Skeletal muscle cell (primary cell): Measurements from ENCODE around the gene LMO4.

Experiments
- DNase-seq: peaks from one replicate; pipeline ENCODE4 v3.0.0-alpha.2; 2010; ENCODE audit warnings: low read depth
- H3K4me3 ChIP-seq: 2 replicates; pipeline ENCODE4 v1.5.1; 2011; ENCODE audit warnings: low read depth, mild to moderate bottlenecking, control low read depth, low read length, moderate library complexity

The LMO4 gene, protein sequence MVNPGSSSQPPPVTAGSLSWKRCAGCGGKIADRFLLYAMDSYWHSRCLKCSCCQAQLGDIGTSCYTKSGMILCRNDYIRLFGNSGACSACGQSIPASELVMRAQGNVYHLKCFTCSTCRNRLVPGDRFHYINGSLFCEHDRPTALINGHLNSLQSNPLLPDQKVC

DNA sequence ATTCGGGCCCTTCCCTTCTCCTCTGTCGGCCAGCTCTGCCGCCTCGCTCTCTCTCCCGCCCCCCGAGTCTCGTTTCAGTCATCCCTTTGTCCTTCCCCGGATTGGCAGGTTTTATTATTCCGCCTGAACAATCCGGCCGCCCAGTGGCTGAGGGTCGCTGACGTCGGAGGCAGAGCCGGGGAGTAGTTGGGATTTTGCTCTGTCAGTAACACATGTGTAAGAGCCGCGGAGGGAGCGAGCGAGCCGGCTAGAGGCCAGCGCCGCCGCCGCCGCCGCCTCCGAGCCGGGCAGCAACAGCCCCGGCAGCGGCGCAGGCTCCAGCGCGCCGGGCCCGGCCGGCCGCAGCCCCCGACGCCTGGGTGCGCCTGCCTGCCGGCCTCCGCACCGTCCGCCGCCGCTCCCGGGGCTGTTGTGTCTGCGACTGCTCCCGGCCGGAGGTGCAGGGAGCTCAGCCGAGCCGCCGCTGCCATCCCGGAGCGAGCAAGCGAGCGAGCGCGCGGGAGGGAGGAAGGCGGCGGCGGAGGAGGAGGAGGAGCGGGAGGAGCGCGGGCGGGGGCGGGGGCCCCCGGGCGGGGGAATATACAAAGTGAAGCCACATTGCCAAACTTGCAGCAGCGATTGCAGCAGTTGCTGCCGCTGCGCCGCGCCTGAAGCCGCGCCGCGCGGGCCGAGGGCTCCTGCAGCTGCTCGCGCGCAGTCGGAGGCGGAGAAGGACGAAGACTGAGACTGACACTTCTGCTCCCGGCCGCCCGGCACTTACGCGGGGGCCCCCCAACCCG, at the start of gene LMO4:
Gene LMO4, plus strand, starts transcription at position 609 of the 779 bp plus-strand sequence. CDS start 3,136 bp downstream, outside the sequence.
- H3K4me3 ChIP-seq, result peak within 1 kb of the TSS; percentile 70

DNA sequence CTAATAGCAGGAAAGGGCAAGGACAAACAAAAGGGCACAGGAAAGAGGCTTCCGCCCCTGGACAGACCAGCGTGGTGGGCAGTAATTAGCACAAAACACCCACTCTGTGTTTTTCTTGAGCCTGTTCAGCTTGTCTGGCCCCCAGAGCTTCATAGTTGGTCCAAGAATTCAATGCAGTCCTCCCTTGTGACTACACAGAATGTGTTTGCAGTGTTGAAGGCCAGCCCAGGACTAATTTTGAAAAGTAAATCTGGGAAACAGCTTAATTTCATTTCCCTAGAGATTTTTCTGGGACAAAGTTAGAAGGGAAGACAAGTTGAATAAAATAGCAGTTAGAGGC, 49.2 kb upstream of the LMO4 start:
- peak; percentile 45 for DNase-seq
- H3K4me3 ChIP-seq, result no peak overlapping the region

More for the DNA sequence above, at the start of gene LMO4:
- peak; percentile 95 for DNase-seq

DNA sequence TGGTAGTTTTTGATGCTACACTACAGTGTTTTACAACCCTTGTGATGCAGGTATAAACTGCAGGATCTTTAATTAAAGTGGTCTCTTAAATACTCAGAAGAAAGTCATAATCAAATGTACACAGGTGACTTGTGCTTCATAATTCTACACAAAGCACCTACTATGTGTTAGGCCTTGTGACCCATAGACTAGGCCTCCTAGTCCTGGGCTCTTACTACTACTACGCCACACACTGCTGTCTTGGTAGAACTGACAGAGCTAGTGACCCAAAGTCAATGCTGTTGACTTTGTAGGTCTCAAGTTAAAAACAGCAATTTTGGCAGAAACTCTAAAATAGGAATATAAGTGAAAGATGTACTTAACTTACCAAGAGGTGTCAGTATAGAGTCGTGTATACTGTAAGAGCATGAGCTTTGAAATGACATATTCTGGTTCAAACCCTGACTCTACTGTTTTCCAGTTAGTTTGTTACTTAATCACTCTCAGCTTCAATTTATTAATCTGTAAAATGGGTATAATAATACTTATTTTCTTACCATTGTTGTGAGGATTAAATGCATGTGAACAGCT, 48.6 kb upstream of the LMO4 start:
- H3K4me3 ChIP-seq, result no peak overlapping the region
- DNase-seq, result no peak

DNA sequence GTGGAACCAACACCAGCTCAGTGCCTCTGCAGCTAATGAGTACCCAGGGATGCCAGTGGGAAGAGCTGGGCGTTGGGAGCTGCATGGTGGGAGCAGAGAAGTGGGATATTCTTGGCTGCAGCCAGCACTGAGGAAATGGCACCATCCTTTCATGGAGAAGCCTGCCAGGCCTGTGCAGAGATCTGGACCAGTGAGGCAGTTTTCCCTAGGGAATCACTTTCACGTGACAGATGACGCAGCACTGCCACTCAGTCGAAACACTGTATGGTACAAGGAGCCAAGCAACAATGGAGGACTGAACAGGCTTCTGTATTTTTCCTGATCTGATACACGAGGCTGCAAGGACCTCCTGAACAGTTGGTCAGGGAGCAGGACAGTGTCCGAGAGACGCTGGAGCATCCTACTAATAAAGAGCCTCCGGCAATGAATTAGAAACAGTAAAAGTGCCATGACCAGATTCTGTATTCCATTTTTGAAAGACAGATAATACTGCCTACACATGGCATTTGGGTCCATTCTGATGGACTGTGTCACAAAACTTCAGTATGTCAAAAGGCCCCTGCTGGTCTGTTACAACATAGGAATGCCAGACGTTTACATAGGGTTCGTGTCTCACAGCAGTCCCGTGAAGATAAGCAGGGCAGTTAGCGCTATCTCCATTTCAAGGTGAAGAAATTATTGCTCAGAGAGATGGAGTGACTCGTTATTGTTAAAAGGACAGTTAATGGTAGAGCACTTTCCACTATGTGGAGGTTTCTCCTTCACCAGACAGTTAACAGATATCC, 44.0 kb upstream of the LMO4 start:
- no peak overlapping the region for H3K4me3 ChIP-seq
- no peak for DNase-seq

DNA sequence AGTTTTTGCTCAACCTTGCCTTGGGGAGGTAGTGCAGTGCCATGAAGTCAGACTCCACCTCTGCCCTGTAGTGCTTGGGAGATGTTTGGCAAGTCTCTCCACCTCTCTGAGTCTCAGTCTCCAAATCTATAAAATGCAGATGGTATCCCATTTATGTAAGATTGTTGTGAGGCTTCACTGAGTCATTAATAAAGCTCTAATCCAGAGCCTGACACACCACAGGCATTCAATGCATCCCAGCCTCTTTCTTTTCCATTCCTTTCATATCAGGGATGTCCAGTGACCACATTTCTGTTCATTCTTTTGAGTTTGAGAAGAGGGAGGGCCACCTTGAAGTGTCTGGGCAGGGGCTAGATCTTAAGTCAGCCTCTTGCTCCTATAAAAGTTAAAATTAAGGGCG, 37.6 kb upstream of the LMO4 start:
- no peak for DNase-seq
- no peak overlapping the region for H3K4me3 ChIP-seq

DNA sequence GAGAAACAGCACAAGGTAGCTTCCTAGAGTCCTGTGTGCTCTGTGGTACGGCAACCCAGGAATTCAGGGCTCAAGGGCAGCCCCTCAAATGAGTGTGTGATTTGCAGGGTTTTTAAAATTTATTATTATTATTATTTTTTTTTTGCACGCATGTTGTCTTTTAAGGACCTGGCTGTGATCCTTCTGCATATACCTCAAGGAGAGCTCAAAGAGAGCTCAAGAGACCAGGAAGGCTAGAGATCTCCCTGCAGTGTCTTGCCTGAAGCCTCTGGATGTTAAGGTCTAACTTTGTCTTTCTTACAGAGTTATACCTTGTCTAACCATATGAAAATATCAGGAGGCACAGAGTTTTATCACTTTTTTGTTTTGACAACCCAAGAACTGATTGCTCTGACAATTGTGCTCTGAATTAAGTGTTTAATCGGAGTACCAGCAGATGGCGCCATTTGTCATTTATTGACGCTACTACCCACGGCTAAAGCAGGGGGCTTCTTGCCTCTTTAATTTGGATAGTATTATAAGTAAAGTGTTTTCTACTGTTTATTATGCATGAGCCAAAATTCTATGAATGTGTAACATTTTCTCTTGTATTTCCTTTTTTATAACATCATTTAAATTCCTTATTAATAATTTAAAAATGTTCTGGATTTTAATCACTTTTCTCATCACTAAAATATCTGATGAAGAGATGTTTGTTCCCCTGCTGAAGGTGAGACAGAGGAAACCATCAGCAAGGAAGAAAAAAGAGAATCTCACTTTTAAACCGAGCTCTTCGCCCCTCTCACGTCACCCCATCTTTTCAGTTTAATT, 35.8 kb upstream of the LMO4 start:
- no peak overlapping the region for H3K4me3 ChIP-seq
- DNase-seq, result no peak

DNA sequence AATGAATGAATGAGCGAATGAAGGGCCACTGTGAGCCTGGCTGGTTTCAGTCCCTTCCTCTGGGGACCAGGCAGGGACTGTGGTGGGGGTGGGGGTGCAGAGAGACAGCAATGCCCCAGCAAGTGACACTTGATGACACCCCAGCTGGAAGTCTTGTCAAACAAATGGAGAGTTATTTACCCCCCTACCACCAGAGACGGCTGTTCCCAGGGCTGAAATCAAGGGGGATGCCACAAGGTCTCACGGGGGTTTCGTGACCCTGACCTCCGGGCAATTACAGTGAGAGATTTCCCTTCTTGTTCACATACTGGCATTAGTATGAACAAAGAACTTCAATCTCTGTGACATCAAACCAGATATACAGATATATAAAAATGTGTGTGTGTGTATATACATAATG, 34.0 kb upstream of the LMO4 start:
- no peak for DNase-seq
- H3K4me3 ChIP-seq, result no peak overlapping the region

DNA sequence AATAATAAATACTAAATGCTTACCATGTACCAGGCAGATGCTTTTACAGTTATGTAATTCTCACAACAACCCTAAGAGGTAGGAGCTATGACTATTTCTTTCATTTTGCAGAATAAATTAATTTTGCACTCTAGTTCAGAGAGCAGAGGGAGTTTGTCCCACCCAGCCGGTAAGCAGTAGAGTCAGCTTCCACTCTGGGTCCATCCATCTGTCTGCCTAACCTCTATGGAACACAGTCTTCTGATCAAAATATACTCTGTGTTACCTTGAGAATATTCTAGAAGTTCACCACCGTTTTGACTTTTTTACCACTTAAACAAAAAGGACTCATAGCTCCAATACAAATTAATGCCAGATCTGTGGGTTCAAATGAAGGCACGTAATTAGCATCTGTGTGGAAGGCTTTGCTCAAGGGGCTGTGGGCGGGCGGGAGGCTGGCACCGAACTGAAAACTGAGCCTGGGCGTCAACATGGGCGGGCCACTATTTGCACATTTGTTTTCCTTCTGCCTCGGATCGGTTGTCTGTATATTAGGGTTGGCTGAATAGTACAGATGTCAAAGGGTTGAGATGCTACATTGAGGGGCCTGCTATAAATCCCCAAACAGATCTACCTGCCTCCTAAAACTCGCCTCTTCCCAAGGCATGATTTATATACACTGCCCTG, 33.1 kb upstream of the LMO4 start:
- no peak overlapping the region for H3K4me3 ChIP-seq
- no peak for DNase-seq

DNA sequence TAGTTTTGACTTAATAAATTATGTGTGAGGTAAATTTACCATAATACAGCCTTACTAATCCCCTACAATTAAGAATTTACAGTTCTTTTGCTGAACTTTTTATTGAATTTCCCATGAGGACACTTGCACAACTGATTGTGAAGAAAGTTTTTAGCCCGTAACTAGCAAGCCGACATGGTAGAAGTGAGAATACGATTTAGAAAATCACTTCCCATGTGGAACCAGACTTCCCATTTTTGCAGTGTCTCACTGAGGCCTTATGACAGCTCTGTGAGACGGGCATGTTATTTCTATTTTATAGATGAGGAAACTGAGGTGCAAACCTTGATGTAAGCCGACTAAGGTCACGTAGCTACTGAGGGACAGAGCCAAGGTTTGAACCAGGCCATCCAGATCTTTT, 32.5 kb upstream of the LMO4 start:
- no peak overlapping the region for H3K4me3 ChIP-seq
- DNase-seq, result no peak

DNA sequence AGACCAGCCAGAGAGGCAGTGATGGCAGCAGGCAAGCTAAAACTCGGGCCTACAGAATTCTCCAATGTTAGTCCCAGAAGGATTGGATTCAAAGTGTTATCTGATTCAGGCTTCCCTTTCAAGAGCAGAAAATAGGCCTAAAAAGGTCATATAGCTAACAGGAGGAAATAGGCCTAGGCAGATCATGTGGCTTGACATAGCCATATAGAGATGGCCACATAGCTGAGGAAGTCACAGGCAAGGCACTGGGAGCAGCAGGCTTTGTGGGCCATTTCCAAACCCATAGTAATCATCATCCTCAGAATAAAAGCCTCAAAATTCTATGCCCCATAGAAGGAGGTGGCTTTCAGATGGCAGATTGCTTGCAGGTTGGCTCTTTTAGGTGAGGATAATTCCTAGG, 29.0 kb upstream of the LMO4 start:
- DNase-seq, result no peak
- no peak overlapping the region for H3K4me3 ChIP-seq

DNA sequence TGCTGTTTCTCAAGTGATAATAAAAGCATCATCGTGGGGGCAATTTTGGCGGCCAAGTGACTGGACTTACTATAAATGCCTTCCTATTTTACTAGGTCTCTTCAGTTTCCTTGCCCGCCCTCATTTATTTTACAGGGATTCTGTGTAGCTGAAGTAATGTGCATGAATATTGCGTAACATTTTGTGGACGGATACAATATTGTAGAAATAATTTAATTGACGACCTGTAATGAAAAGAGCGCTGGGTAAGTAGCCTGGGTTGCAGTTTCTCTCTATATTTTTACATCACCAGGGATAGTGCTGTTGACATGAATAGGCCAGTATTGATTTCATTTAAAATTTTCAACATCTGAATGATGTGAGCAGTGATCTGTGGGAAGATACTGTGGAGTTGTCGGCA, 28.1 kb upstream of the LMO4 start:
- DNase-seq, result no peak

DNA sequence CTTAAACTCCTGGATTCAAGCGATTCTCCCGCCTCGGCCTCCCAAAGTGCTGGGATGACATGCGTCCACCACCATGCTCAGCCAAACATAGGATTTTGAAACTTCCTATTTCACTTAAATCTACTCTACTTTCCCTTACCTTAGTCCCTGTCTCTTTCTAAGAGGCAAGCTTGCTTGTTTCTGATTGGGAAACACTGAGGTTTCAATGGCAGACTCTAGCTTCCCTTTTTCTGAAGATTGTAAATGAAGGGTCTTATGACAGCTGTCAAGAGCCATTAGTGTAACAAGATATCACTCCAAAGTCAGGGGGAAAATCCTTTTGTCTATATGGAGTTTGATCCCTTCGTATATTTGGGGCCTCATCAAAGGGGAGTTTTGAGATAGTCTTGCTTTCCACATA, 23.5 kb upstream of the LMO4 start:
- no peak overlapping the region for H3K4me3 ChIP-seq
- DNase-seq, result no peak

More for the DNA sequence above, 28.1 kb upstream of the LMO4 start:
- no peak overlapping the region for H3K4me3 ChIP-seq

DNA sequence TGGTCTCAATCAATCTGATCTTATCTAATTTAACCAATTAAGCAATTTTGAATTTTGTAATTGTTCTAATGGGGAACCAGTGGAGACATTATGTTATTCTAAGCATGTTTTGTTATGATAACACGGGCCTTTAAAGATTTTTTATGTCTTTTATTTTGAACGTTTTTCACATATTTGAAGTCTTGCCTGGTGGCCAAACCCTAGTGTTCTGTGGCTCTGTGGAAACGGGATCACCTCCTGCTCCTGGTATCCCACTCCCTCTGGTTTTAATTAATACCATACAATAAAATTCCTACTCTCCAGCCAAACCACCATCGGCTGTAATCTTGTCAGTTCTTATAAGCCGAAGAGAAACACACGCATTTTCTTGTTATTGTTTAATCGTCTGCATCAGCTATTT, 22.9 kb upstream of the LMO4 start:
- DNase-seq, result no peak
- no peak overlapping the region for H3K4me3 ChIP-seq

DNA sequence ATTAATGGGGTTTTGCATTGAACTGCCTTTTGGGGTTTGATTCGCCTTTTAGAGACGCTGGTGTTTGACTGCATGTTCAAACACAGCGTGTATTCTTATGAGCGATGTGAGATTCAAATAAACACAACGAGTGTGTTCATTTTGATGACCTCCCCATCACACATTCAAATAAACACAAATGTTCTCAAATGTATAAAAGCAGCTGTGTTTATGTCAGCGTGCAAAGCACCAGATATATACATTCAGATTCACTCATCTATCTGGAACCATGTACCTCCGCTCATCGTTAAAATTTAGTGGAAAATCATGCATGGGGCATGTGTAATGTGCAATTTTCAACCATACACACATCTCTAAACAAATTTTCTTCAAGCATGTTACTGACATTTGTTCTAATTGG, 21.4 kb upstream of the LMO4 start:
- DNase-seq, result no peak
- no peak overlapping the region for H3K4me3 ChIP-seq

DNA sequence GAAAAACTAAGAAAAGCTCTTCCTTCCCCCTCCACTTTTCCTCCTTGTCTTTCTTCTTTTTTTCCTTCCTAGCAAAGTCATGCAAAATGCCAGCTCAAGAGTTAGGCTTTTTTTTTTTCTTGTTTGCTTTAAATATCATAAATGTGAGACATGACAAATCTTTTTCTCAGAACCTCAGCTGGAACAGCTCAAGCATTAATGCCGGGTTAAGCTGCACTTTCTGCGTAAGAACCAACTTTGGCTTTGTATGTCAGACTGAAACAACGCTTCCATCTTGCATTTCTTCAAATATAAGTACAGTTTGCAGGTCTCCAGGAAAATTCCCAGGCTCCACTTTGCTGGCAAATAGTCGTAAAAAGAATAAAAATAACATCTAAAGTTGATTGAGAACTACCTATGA, 20.7 kb upstream of the LMO4 start:
- DNase-seq, result no peak
- no peak overlapping the region for H3K4me3 ChIP-seq

DNA sequence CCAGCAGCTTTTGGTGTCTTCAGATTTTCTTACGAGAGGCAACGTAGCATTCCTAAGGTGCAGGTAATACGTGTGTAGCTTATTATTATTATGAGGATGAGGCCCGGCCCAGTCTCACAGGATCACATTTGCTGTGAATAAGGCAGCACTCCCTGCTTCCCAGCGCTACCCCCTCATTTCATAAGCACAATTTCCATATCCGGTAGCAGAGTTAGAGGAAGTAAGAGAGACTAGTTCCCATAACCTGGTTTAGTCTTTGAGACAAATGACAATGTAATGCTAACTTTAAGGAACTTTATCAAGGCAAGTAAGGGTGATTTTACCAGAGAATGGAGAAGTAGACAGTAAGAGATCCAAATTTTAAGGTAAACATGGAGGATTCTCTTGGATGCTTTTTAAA, 14.6 kb upstream of the LMO4 start:
- H3K4me3 ChIP-seq, result no peak overlapping the region
- no peak for DNase-seq

DNA sequence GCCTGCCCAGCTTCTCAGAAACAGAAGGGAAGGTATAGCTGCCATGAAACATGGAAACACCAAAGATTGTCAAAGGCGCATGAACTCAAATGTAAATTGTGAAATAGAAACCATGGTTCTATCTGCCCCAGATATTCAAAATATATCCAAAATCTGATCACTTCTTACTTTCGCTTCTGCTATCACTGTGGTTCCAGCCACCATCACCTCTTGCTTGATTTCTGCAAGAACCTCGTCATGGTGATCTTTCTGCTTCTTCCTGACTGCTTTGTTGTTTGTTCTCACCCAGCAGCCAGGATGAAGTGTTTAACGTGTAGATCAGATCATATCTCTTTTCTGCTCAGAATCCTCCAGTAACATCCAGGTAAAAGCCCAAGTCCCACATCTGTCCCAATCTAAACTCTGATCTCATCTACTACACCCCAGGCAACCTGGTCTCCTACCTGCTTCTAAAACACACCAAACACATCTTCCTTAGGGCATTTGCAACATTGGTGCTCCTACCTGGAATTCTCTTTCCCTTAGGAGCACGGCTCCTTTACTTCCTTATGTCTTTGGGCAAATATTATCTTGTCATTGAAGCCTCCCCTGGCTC, 10.5 kb upstream of the LMO4 start:
- H3K4me3 ChIP-seq, result no peak overlapping the region
- DNase-seq, result no peak

DNA sequence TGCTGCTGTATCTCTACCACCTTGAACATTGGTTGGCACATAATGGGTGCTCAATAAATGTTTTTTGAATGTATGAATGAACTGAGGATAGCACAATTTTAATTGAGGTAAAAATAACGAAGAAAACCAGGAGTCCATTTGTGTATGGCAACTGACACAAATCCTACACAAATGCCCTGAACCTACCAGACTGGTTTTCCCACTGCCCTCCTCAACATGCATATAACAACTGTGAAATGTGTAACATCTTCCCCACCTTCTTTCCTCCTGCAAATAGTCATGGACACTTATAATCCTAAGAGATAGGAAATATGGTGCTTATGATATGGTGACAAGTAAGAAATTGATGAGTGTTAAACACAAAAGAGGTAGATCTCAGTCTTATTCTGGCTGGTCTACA, 9.9 kb upstream of the LMO4 start:
- H3K4me3 ChIP-seq, result no peak overlapping the region
- DNase-seq, result no peak
